ENCODE results near the gene SERINC1.
"Not testable (repeated sequence)": the region's sequence is repeated elsewhere in the genome, so short reads cannot be mapped to it uniquely, and the experiment has no call there.

Gene SERINC1

GRCh38 chr6:122471107-122472021 lies at the start of gene SERINC1:
TSS of gene SERINC1 (minus strand) at chr6:122471807. CDS start at chr6:122471737, 70 bp downstream.
- DNase-seq (ENCODE audit: low read depth in 1 of 2, low spot score in 1 of 2): peak; percentile 80

GRCh38 chr6:122511193-122511924 lies 39.8 kb upstream of the SERINC1 start:
- DNase-seq (ENCODE audit: low read depth in 1 of 2, low spot score in 1 of 2): no peak

DNA sequence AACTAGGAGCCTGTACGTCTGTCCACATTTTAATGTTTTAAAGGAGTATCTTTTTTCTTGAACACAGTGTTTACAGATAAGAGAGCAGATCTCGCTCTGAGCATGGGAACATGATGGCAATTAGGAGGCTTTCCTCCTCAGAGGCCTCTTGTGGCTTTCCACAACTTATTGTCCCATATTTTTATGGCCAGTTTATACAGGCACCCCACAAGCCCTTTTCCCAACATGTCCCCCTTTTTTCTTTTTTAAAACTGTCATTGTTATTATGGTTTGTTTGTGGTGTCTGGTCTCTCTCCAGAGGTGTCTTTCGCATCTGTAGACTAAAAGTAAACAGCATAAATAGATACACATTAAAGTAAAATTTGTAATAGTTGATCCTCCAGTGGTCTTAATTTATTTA lies 33.6 kb upstream of the SERINC1 start:
- not testable (repeated sequence) for DNase-seq (ENCODE audit: low read depth in 1 of 2, low spot score in 1 of 2)

GRCh38 chr6:122501475-122501874 lies 29.9 kb upstream of the SERINC1 start:
- no peak for DNase-seq (ENCODE audit: low read depth in 1 of 2, low spot score in 1 of 2)

DNA sequence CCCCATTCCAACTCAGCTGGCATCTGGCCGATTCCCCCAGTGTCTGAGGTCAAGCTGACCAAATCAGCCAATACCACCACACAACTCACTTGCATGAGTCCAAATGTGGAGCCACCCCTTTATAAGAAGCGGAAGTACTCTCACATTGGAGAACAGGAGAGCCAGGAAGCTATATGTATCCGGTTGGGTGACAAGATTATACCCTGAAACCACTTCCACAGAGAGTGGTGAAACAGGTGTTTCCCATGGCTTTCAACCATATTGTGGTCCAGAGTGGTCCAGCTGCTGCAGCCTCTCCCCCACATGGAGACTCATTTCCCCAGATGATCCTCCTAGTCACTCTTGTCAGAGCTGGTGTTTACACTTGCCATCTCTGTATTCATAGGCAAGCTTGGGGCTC lies 24.0 kb upstream of the SERINC1 start:
- no peak for DNase-seq (ENCODE audit: low read depth in 1 of 2, low spot score in 1 of 2)

DNA sequence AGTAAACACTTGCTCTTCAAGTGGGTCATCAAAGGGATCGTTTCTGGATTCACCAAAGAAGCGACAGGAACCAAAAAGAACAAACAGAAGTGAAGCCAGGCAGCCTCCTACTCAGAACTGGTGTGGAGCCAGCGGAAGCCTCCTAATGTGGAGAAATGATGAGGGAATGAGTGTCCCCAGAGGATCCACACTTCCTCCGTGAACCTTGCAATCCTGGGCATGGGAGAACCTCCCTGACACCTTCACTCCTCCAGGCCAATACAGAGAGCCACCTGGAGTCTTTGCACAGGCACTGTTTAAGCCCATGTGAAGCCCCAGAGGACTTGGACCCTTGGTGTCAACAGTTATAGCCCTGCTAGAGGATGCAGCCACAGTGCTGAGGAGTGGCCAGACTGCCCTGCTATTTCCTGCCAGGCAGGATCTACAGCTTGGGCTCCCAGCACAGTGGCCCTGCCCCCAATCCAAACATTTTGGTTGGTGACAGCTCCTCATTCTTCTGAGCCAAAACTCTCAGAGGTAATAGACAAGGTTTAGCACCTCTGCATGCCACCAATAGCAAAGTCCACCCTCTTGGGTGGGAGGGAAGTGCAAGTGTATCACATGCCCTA lies 23.2 kb upstream of the SERINC1 start:
- no peak for DNase-seq (ENCODE audit: low read depth in 1 of 2, low spot score in 1 of 2)

GRCh38 chr6:122491919-122492555 lies 20.4 kb upstream of the SERINC1 start:
- DNase-seq (ENCODE audit: low read depth in 1 of 2, low spot score in 1 of 2): peak; percentile 37 to 46

GRCh38 chr6:122490607-122491006 lies 19.0 kb upstream of the SERINC1 start:
- DNase-seq (ENCODE audit: low read depth in 1 of 2, low spot score in 1 of 2): no peak

DNA sequence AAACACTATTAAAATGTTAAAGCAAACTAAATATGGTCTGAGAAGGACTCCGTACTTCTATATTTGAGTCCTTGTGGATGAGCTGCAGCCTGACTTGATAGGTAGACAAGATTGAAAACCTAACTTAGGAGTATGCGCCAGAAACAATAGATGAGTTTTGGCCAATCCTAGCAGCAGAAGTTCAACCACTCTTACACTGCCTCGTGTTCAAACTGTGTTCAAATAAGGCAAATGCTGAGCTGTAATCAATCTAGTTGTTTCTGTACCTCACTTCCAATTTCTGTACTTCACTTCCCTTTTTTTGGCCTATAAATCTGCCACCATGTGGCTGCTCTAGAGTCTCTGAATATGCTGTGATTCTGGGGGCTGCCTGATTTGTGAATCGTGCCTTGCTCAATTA lies 13.2 kb upstream of the SERINC1 start:
- no peak for DNase-seq (ENCODE audit: low read depth in 1 of 2, low spot score in 1 of 2)

- no peak for DNase-seq (ENCODE audit: low read depth in 1 of 2, low spot score in 1 of 2)
Observed at GRCh38 chr6:122482750-122483080, 11.1 kb upstream of the SERINC1 start.

DNA sequence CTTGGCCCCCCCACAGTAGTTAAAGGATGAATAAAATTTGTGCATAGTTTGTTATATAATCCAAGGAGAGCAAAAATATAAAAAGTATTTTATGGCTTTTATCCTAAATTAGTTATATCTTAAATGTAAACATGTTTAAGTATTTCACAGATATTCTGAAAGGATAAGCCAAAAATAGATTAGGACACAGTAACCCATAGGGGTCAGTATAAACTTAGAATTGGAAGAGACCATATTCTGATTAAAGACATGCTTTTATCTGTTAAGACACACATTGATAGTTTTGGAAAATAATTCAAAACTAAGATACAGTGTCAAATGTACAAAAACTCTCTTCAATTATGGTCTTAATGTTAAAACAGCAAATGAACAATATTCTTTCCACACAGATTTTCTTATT lies 4.5 kb upstream of the SERINC1 start:
- no peak for DNase-seq (ENCODE audit: low read depth in 1 of 2, low spot score in 1 of 2)

DNA sequence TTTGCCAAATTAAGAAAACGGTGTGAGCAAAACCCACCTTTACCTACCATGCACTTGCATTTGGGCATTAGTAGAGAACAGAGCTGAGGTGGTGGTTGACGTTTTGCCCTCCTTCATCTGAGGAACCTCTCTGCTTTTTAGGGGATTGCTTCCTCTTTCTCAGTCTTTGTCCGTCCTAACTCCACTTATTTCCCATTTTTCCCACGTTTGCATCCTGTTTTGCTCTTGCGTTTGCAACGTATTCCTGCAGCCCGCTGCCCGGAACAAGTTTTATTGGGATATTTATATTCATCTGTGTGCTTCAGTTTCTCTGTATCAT lies 374 bp upstream of the SERINC1 start:
- no peak for DNase-seq (ENCODE audit: low read depth in 1 of 2, low spot score in 1 of 2)

DNA sequence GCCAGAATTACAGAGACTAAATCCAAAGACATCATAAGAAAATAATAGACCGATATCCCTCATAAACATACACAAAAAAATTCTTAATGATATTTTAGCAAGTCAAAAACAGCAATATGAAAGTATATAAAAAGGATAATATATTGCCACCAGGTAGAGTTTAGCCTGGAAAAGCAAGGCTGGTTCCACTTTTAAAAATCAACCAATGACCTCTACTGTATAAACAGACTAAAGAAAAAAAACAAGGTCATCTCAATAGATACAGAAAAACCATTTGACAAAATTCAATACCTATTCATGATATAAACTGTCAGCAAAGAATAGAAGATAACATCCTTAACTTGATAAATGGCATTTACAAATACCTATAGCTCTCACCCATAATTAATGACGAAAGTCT lies 9.7 kb downstream of the SERINC1 start:
- DNase-seq (ENCODE audit: low read depth in 1 of 2, low spot score in 1 of 2): no peak

- not testable (repeated sequence) for DNase-seq (ENCODE audit: low read depth in 1 of 2, low spot score in 1 of 2)
Observed at GRCh38 chr6:122459865-122460416, 11.7 kb downstream of the SERINC1 start.

GRCh38 chr6:122459240-122459639 lies 12.4 kb downstream of the SERINC1 start:
- DNase-seq (ENCODE audit: low read depth in 1 of 2, low spot score in 1 of 2): no peak

GRCh38 chr6:122458087-122458486 lies 13.5 kb downstream of the SERINC1 start:
- no peak for DNase-seq (ENCODE audit: low read depth in 1 of 2, low spot score in 1 of 2)

DNA sequence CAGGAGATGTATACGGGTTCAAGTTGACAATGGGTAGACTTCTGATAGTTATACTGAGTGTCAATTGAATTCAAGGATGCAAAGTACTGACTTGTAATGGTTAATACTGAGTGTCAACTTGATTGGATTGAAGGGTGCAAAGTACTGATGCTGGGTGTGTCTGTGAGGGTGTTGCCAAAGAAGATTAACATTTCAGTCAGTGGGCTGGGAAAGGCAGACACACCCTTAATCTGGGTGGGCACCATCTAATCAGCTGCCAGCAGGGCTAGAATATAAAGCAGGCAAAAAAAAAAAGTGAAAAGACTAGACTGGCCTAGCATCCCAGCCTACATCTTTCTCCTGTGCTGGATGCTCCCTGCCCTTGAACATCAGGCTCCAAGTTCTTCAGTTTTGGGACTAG lies 16.5 kb downstream of the SERINC1 start:
- DNase-seq (ENCODE audit: low read depth in 1 of 2, low spot score in 1 of 2): not testable (repeated sequence)

DNA sequence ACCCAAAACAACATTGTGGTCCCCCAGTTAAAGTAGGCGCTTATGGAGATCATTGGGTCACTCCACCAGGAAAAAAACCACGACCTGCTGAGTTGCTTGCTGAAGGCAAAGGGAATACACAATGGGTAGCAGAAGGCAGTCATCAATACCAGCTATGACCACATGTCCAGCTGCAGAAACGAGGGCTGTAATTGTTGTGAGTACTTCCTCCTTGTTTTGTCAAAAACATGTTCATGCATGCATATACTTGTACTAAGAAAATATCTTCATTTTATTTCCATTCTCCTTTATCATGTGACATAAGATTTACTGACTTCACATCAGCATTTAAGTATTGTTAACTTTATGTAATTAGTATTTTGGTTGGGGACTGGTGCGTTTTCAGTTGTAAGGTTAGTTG lies 16.9 kb downstream of the SERINC1 start:
- DNase-seq (ENCODE audit: low read depth in 1 of 2, low spot score in 1 of 2): no peak

DNA sequence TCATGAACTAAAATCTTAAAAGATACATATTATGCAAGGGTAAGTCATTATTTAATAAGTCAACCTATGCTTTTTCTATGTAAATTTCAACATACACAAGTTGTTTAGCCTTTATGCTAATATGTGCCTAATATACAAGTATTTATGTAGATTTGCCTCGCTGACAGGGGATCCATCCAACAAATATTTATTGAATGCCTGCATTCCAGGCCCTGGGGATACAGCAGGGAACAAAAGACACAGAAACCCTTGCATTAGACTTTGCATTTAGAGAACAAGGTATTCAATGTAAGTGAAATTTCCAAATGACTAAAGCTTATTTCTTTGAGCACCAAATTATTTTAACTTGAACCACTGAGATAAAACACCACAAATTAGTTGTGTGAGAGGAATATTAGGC lies 19.1 kb downstream of the SERINC1 start:
- no peak for DNase-seq (ENCODE audit: low read depth in 1 of 2, low spot score in 1 of 2)

- DNase-seq (ENCODE audit: low read depth in 1 of 2, low spot score in 1 of 2): no peak
Observed at GRCh38 chr6:122449069-122449468, 22.5 kb downstream of the SERINC1 start.

DNA sequence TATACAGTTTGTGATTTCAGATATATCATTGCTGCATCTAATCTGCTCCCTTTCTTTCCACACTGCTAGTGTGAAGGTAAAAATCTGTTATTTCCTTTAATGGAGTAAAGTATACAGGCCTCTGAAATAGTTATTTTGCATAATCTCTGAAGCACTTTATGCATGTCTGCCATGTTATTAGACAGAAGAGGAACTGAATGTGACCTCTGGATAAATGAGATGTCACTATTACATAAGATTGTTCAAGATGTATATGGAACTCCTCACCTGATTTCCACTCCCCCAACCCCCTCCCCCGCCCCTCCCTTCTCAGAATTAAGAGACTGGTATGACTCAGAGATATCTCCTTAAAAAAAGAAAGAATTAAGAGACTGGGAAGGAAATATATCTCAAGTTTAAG lies 26.3 kb downstream of the SERINC1 start:
- DNase-seq (ENCODE audit: low read depth in 1 of 2, low spot score in 1 of 2): no peak

All from stimulated activated CD4-positive, alpha-beta T cell treated with anti-CD3 and anti-CD28 coated beads, Interleukin-15, amount 100 ng/mL, for 1 hour (primary cell).